Fibroblast of pulmonary artery (primary cell): ENCODE measurements around the gene ALKAL2.
A peak's percentile ranks its signal among the peaks of the same experiment; 100 is the strongest.

Experiments used
- DNase-seq: peaks from one replicate; pipeline ENCODE4 v3.0.0-alpha.2; 2010; ENCODE audit warnings: low read depth
- H3K4me3 ChIP-seq: replicated peaks from 2 replicates; pipeline ENCODE4 v1.5.1; 2011; ENCODE audit warnings: low read depth, mild to moderate bottlenecking, control low read depth, low read length, moderate library complexity
- CTCF ChIP-seq: IDR thresholded peaks from 2 replicates; pipeline ENCODE4 v1.5.1; 2011; ENCODE audit warnings: mild to moderate bottlenecking, control low read depth, low read length, inconsistent platforms; ENCODE audit errors: missing control alignments

ALKAL2 gene

GRCh38 chr2:285531-285930, 2.4 kb downstream of the ALKAL2 start:
- DNase-seq: peak; percentile 75

GRCh38 chr2:284896-285492, 2.9 kb downstream of the ALKAL2 start:
- H3K4me3 ChIP-seq: no peak overlapping the region
- TF ChIP-seq CTCF: no peak
- peak; percentile 46 for DNase-seq

More at GRCh38 chr2:285531-285930, 2.4 kb downstream of the ALKAL2 start:
- no peak for TF ChIP-seq CTCF
- no peak overlapping the region for H3K4me3 ChIP-seq

GRCh38 chr2:283996-284794, 3.7 kb downstream of the ALKAL2 start:
- TF ChIP-seq CTCF: no peak
- no peak overlapping the region for H3K4me3 ChIP-seq
- no peak for DNase-seq

GRCh38 chr2:282371-283263, 5.3 kb downstream of the ALKAL2 start:
- TF ChIP-seq CTCF: no peak
- no peak overlapping the region for H3K4me3 ChIP-seq
- DNase-seq: no peak

- no peak for DNase-seq
- TF ChIP-seq CTCF: no peak
- no peak overlapping the region for H3K4me3 ChIP-seq
These were observed 6.5 kb downstream of the ALKAL2 start for GRCh38 chr2:281381-281780.

GRCh38 chr2:280650-281110, 7.2 kb downstream of the ALKAL2 start:
- no peak for TF ChIP-seq CTCF
- no peak for DNase-seq

More at GRCh38 chr2:280650-281110, 7.2 kb downstream of the ALKAL2 start:
- no peak overlapping the region for H3K4me3 ChIP-seq
